ENCODE data around the gene MYL7.

DNA sequence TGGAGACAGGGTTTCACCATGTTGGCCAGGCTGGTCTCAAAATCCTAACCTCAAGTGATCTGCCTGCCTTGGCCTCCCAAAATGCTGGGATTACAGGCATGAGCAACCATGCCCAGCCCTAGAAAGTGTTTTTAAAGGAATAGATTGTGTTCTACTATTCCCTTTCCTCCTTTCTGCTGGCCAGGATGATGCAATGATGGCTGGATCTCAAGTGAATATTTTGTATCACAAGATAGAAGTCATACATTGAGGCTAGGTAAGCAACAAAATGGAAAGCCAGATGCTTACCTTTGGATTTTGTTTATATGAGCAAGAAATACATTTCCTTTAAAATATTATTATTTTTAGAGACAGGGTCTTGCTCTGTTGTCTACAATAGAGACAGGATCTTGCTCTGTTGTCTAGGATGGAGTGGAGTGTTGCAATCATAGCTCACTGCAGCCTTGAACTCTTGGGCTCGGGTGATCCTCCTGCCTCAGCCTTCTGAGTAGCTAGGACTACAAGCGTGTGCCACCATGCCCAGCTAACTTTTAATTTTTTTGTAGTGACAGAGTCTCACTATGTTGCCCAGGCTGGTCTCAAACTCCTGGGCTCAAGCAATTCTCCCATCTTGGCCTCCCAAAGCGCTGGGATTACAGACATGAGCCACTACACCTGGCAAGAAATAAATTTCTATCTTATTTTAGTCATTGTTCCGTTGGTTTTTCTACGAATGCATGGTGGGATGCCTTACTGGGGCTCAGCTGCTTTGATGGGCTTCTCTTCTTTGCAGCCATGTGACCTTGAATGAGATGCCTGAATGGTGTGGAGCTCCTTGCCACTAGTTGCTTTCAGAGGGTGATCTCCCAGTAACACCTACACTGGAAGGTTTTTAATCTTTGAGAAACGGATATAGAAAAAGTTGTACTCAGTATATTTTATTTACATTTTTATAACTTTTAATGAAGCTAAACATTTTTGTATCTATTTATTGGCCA is 42.8 kb downstream of the MYL7 start:
- TF ChIP-seq, protein P1, sequence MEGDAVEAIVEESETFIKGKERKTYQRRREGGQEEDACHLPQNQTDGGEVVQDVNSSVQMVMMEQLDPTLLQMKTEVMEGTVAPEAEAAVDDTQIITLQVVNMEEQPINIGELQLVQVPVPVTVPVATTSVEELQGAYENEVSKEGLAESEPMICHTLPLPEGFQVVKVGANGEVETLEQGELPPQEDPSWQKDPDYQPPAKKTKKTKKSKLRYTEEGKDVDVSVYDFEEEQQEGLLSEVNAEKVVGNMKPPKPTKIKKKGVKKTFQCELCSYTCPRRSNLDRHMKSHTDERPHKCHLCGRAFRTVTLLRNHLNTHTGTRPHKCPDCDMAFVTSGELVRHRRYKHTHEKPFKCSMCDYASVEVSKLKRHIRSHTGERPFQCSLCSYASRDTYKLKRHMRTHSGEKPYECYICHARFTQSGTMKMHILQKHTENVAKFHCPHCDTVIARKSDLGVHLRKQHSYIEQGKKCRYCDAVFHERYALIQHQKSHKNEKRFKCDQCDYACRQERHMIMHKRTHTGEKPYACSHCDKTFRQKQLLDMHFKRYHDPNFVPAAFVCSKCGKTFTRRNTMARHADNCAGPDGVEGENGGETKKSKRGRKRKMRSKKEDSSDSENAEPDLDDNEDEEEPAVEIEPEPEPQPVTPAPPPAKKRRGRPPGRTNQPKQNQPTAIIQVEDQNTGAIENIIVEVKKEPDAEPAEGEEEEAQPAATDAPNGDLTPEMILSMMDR (IDR thresholded peaks at IDR 0.05): no peak
- TF ChIP-seq POLR2AphosphoS5 (IDR thresholded peaks at IDR 0.05; ENCODE audit: low read depth, low read length) (no peak), SIN3A (IDR thresholded peaks at IDR 0.05; ENCODE audit: borderline replicate concordance, insufficient read depth, low read depth, low read length) (no peak)
- TF ChIP-seq, protein P2, sequence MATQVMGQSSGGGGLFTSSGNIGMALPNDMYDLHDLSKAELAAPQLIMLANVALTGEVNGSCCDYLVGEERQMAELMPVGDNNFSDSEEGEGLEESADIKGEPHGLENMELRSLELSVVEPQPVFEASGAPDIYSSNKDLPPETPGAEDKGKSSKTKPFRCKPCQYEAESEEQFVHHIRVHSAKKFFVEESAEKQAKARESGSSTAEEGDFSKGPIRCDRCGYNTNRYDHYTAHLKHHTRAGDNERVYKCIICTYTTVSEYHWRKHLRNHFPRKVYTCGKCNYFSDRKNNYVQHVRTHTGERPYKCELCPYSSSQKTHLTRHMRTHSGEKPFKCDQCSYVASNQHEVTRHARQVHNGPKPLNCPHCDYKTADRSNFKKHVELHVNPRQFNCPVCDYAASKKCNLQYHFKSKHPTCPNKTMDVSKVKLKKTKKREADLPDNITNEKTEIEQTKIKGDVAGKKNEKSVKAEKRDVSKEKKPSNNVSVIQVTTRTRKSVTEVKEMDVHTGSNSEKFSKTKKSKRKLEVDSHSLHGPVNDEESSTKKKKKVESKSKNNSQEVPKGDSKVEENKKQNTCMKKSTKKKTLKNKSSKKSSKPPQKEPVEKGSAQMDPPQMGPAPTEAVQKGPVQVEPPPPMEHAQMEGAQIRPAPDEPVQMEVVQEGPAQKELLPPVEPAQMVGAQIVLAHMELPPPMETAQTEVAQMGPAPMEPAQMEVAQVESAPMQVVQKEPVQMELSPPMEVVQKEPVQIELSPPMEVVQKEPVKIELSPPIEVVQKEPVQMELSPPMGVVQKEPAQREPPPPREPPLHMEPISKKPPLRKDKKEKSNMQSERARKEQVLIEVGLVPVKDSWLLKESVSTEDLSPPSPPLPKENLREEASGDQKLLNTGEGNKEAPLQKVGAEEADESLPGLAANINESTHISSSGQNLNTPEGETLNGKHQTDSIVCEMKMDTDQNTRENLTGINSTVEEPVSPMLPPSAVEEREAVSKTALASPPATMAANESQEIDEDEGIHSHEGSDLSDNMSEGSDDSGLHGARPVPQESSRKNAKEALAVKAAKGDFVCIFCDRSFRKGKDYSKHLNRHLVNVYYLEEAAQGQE (IDR thresholded peaks at IDR 0.05; ENCODE audit: insufficient read depth in 1 of 2, low read depth in 2 of 2, low read length in 1 of 2): no peak

Measured in Panc1 (cell line).